ENCODE results near the gene ZNF362. TPM values are rescaled to one million over a fixed set of nuclear protein-coding genes. Genes with fewer than 3 reads are reported as not detected.

The ZNF362 gene
- total RNA-seq, 2 donors from 2014 or later: 7.9 to 17.9 TPM

MicroRNA genes within 50 kb of the gene (microRNA counts, 767-probe panel; counts per million panel counts)
- microRNA hsa-miR-3605-5p: 0 to 736 counts per million in 2 donors

Small RNA genes lying within 50 kb of the gene (microRNA-seq; reads per million reads assigned to microRNA genes)
- gene MIR3605 (ENCODE audit: borderline number of aligned reads in 2 of 2, borderline replicate concordance in 2 of 2): 32.1 to 32.3 reads per million in 2 donors

Small RNA genes lying within 50 kb of the gene (small RNA-seq; reads per million reads assigned to genes)
- not detected for gene RN7SKP16

Other genes starting within 250 kb of the ZNF362 start
- gene AK2, start 219.6 kb upstream of the ZNF362 start, total RNA-seq: 100 to 1,000 TPM in 1 of 2 donors, 10 to 100 TPM in 1; 76.8 to 533 TPM
- 1 to 10 TPM; 1.0 to 1.6 TPM for gene AZIN2, start 175.3 kb upstream of the ZNF362 start, total RNA-seq
- 1 to 10 TPM; 4.7 to 7.3 TPM for gene TRIM62, start 74.4 kb upstream of the ZNF362 start, total RNA-seq
- gene A3GALT2, start 64.6 kb downstream of the ZNF362 start, total RNA-seq: not detected
- 10 to 100 TPM; 41.8 to 44.5 TPM for gene PHC2, start 174.6 kb downstream of the ZNF362 start, total RNA-seq
- 1 to 10 TPM; 3.0 to 3.6 TPM for gene ZSCAN20, start 216.2 kb downstream of the ZNF362 start, total RNA-seq